ENCODE results near the gene KRTAP10-2.
"Not testable (repeated sequence)": the region's sequence is repeated elsewhere in the genome, so short reads cannot be mapped to it uniquely, and the experiment has no call there.

The KRTAP10-2 gene

DNA sequence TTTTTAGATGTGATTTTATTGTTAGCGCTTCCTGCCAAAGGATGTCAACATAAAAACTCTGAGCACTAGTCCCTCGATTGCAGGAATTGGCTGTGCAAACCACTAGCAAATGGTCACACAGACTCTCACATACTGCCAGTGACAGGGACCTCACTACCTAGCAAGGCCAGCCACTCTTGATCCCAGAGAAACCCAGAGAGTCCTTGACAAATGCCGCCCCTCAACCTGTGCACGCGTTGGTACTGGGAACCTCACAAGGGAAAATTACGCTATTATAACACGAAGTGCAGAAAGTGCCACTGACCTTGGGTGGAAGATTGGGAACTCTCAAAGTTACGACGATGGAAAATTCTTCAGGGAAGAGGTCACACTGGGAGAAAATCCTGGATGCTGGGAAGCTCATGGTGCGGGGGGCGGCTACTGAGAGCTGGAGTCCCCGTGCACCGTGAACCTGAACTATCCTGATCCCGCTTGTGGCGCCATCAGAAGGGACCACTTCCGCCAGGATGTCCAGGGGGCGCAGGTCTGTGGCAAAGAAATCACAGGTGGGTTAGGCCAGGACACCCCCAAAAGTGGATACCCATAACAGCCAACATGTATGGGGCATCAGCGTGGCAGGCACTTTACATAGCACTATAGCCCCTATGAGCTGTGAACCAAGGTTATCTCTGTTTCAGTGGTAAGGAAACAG lies 16.3 kb upstream of the KRTAP10-2 start:
- DNase-seq (ENCODE audit: low spot score): no peak

DNA sequence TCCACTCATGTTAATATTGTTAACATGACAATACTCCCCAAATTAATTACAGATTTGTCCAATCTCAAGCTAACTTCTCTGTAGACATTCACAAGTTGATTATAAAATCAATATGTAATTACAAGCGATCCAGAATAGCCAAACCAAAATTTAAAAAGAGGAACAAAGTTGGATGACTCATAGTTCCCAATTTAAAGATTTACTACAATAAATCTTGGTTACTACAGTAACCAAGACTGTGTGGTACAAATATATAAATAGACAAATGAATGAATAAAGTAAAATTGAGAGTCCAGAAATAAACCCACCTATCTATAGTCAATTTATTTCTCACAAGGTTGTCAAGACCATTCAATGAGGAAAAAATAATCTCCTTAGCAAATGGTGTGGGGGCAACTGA lies 15.1 kb upstream of the KRTAP10-2 start:
- DNase-seq (ENCODE audit: low spot score): no peak

DNA sequence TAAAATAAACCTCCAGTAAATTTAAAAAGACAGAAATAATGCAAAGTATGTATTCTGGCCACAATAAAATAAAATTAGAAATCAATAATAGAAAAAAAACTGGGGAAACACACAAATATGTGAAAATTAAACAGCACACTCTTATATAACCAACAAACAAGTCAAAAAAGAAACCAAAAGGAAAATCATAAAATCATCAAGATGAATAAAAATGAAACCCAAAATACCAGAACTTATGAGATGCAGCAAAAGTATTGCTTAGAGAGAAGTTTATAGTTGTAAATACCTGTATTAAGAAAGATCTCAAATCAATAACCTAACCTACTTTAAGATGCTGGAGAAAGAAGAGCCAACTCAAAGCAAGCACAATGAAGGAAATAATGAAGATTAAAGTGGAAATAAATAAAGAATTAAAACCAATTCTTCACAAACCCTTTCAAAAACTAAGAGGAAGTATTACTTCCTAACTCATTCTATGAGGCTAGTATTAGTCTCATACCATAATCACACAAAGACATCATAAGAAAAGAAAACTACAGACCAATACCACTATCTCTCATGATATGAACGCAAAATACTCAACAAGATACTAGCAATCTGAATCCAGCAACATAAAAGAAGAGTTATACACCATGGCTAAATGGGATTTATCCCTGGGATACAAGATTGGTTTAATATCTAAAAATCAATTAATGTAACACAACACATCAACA lies 13.7 kb upstream of the KRTAP10-2 start:
- no peak for DNase-seq (ENCODE audit: low spot score)

DNA sequence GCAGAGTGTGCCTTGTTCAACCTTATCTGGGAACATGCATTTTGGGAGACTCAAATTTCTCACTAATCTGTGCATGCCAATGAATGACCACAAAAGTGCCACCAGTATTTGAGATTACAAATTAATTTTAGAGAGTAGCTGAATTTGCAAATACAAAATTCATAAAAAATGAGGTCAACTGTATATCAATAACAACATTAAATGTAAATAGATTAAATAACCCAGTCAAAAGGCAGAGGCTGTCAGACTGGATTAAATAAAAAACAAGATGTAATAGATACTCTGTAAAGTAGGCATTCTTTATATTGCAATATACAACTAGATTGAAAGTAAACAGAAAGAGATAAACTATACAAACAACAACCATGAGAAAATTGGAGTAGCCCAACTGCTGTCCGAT lies 12.8 kb upstream of the KRTAP10-2 start:
- DNase-seq (ENCODE audit: low spot score): no peak

DNA sequence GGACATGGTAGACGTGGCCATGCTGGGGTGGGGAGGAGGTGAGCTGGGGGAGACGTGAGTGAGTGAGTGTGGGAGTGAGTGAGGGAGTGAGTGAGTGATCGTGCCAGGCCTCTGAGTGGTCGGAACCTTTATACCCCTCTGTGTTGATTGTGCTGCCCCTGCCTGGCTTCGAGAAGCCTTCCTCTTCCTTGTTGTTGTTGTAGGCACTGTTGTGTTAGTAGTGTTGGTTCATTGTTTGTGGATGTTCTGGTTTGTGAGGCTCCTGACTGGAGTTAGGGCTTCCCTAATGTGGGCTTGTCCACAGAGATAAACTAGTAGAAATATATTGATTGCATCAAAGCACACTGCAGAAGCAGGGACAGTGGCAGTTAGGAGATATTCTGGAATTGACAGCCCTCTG lies 7.4 kb upstream of the KRTAP10-2 start, which contains the start of gene KRTAP10-3:
Gene KRTAP10-3, minus strand, starts transcription at position 101 of the 400 bp plus-strand sequence. Its CDS starts 80 bp downstream, at position 21.
- no peak for DNase-seq (ENCODE audit: low spot score)

DNA sequence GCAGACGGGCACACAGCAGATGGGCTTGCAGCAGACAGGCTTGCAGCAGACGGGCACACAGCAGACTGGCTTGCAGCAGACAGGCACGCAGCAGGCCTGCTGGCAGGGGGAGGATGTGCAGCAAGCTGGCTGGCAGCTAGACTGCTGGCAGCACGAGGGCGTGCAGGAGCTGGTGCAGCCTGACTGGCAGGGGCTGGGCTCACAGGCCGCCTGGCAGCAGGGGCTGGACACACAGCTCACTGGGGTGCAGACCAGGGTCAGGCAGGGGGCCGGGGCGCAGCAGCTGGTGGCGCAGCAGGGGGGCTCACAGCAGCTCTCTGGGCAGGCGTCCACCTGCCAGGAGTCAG lies 7.0 kb upstream of the KRTAP10-2 start:
- DNase-seq (ENCODE audit: low spot score): not testable (repeated sequence)

DNA sequence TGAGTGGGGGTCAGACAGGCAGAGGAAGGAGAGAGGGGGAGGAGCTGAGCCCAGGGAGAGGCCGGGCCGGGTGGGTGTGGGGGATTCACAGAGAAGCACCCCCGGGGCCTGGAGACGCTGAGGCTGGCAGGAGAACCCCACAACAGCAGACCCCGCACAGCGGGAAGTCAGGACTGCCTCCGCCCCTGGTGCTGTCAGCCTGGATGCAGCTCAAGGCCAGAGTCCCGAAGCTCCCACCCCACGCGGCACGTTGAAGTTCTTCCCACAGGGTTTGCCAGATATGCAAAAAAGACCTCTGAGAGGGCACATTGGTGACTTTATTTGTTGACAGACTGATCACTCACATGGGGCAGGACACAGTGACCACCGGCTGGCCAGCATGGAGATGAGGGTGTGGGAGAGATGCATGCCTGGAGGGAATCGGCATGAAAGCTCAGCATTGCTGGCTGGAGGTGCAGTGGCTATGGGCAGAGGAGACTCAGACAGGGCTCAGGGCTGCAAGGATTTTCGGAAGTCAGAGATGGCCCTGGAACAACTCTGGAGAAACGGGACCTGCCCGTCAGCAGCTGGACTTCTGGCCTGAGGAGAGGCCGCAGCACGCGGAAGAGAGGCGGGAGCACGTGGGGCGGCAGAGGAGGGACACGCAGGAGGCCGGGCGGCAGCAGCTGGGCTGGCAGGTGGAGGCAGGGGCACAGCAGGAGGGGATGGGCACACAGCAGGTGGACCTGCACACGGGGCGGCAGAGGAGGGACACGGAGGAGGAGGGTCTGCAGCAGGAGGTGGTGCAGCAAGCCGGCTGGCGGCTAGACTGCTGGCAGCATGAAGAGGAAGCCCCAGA lies 6.4 kb upstream of the KRTAP10-2 start:
- no peak for DNase-seq (ENCODE audit: low spot score)

DNA sequence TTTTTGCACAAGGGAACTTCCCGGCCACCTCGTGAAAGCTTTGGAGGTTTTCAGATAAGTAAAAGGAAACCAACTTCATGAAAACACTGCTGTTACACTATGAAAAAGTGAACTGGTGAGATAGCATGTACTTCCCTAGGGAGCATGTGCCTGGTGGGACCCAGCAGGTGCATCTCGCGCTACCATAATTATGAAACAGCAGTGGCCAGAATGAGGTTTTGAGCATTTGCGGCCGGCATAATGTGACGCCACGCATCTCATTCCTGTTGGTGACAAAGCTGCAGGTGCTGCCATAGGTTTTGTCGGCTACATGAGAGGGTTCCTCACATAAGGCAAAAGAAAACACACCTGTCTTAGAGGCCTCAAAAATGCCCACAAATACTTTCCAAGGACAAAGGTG lies 5.6 kb upstream of the KRTAP10-2 start:
- DNase-seq (ENCODE audit: low spot score): no peak

DNA sequence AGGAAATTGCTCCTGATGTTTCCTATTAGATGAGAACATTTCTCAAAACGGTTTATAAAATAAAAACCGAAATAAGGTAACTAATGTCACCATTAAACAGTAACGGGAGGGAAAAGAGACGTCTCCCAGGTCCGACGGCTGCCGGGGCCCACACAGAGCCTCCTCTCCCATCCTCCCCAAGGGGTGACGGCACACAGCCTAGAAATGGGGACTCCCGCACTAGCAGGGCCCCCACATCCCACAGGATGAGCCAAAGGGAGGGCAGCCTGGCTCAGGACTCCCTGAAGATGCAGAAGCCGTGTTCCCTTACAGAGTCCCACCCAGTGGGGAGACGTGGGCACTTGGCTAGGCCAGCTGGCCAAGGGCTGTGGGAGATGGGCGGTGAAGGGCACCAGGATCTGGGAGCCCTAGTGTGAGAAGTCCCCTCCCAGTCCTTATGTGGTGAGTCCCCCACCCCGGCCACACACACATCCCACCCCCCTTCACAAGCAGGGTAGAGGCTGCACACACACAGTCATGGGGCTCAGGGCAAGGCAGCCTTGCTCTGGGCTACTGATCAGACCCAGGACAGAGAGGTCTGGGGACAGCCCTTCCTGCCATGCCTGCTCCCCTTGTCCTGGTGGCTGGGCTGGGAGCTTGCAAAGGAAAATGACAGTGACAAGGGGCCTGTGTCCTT lies 4.0 kb upstream of the KRTAP10-2 start:
- DNase-seq (ENCODE audit: low spot score): no peak

DNA sequence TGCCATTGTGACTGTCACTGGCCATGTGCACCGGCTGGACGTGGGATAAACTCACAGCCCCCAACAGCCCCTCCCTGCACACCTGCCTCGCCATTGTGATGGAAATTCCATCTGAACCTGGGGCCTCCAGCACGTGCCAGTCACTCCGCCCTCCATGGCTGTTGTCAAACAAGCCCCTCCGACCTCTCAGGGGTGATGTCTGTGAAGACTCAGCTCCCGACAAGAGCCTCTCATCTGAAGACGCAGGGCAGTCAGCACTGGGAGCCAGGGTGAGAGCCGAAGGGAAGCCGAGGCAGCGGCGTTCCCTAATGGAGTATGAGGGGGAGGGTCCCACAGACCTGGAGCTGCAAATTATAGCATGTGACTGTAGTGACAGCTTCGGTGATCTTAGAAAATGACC lies 1.4 kb upstream of the KRTAP10-2 start:
- DNase-seq (ENCODE audit: low spot score): no peak

DNA sequence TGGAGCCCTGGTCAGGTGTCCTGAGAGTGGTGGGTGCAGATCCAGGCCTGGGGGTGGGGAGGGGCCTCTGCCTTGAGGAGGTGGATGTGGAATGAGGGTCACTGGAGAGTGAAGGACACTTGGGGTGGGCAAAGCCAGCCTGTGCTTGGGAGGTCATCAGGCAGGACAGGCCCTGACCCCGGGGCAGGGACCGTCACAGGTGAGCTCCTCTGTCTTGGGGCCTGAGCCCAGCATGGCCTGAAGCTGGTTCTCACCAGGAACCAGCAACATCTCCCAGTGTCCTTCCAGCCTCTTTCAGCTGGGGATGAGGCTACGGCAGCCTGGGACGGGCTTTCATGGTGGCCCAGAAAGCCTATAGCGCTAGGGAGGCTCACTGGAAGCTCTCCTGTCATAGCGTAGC lies 831 bp upstream of the KRTAP10-2 start:
- no peak for DNase-seq (ENCODE audit: low spot score)

DNA sequence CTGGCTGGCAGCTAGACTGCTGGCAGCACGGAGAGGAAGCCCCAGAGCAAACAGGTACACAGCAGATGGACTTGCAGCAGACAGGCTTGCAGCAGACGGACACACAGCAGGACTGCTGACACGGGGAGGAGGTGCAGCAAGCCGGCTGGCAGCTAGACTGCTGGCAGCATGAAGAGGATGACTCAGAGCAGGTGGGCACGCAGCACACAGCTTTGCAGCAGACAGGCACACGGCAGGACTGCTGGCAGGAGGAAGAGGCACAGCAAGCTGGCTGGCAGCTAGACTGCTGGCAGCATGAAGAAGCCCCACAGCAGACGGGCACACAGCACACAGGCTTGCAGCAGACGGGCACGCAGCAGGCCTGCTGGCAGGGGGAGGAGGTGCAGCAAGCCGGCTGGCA lies 498 bp downstream of the KRTAP10-2 start:
- no peak for DNase-seq (ENCODE audit: low spot score)

DNA sequence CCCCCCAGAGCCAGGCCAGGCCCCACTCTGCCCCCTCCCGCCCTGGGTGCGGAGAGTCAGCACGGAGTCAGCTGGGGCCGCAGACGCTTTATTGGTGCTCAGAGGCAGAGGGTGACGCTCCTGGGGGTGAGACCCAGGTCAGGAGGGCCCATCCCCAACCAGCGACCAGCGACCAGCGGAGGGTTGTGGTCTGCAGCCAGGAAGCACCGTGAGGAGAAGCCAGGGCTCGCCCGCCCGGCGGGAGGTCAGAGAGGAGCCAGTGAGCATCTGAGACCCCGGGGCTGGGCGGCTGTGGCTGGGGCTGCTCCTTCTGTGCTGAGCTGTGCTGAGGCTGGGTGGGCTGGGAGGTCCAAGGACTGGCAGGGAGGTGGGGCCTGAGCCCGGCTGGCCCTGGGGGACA lies 1.0 kb downstream of the KRTAP10-2 start:
- DNase-seq (ENCODE audit: low spot score): not testable (repeated sequence)

DNA sequence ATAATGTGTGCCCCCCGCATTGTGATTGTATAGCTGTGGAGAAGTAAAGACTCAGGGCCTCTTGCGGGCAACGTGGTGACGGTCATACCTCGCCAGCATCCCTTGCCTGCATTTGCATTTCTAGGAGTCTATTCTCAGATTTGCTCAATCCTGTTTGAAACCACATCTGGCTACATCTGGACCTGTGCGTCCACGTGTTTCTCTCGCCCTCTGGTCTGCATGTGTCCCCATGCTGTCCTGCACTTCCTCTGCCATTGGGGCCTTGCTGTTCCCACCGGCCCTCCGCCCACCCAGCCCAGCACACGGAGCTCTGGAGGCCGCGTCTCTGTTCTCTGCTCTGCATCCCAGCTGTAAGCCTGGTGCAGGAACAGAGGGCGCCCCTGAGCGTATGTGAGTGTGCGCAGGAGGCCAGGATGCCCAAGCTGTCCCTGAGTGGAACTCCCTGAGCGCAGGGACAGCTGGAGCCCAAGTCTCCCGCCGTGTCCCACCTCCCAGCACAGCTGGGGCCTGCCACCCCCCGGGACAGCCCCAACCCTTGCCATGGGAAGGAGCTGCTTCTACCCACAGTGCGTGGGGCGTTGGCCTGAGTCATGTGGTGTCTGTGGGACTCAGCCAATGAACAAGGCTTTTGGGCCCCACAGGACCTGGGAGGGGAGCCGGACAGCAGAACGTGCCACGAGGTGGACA lies 1.6 kb downstream of the KRTAP10-2 start:
- no peak for DNase-seq (ENCODE audit: low spot score)

DNA sequence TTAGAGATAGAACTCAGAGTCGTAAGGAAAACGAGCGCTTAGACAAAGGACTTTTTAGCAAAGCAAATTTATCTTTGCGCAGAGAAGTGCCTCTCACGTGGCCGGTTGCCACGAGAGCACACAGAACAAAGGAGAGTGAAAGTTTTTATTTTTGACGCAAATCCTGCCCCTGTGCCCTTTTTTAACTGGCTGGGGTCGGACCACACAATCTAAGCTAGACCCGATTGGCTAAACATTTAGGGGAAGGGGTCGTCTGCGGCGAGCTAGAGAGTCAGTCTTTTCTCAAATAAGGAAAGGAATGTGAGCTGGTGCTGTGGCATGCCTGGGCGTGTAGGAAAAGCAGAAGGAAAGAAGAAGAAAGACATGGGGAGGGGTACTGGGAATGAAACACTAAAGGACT lies 2.4 kb downstream of the KRTAP10-2 start:
- DNase-seq (ENCODE audit: low spot score): no peak

DNA sequence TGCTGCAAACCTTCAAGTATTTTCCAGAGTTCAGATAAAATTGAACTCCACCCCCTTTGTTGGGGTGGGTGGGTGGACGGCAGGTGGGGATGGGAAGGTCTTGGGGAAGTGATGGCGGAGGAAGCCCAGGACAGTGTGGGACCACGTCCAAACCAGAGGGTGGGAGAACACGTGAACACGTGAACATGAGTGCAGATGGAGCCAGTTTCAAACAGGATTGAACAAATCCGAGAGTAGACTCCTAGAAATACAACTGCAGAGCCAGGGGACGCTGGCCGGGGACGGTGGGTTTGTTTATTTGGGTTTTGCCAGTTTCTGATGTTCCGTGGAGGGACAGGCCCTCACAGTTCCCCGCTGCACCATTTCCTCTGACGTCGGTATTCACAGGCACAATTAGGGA lies 2.9 kb downstream of the KRTAP10-2 start:
- no peak for DNase-seq (ENCODE audit: low spot score)

DNA sequence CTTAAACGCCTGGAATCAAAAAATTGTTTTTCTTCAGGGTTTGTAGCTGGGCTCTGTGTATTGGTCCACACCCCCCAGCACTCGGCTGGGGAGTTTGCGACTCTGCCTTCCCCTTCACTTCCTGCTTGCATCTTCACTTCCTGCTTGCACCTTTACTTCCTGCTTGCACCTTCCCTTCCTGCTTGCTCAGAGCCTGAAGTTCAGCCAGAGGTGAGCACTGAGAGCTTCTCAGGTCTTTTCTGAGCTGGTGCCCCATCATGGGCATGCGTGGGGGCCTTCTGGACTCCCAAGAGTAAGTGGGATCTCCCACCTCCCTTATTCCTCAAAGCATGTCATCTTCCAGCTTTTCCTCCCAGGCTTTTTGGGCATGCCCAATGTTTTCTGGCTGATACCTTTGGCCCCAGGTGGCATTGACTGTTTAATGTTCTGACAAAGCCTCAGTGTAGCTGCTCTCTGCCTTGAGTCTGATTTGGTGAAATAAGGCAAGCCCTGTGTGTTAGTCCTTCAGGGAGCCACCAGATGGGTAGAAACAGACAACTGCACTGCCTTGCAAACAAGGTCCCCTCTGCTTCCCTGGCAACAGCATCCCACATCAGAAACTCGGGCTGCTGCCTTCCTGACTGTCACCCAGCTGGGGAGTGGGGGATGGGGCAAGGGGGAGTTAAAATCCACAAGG lies 3.5 kb downstream of the KRTAP10-2 start:
- no peak for DNase-seq (ENCODE audit: low spot score)

DNA sequence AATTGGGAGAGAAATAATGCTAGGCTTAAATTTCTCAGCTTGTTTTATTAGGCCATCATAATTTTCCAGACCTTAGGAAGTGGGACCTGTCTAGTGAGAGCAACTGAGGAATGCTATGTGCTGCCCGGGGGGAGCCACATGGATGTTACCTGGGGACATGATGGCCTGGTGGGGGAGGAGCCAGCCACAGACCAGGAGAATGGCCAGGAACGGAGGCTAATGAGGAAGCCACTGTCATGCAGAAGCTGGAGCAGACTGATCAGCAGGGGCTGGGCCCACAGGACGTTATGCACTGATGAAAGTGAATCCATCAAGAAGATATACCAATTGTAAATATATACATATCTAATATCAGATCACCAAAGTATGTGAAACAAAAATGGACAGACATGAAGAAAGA lies 6.7 kb downstream of the KRTAP10-2 start:
- DNase-seq (ENCODE audit: low spot score): no peak

DNA sequence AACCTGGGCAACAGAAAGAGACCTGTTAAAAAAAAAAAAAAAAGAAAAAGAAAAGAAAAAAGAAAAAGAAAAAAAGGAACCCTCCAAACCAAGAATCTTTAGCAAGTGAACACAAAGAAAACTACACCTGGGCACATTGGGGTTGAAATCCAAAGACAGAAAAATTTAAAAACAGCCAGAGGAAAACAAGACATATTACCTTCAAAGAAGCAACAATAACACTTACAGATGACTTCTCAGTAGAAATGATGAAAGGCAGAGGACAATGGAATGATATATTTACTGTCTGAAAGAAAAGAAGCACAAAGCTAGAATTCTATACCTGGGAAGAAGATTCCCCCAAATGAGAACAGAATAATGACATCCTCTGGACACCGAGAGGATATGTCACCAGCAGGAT lies 8.6 kb downstream of the KRTAP10-2 start:
- DNase-seq (ENCODE audit: low spot score): no peak

DNA sequence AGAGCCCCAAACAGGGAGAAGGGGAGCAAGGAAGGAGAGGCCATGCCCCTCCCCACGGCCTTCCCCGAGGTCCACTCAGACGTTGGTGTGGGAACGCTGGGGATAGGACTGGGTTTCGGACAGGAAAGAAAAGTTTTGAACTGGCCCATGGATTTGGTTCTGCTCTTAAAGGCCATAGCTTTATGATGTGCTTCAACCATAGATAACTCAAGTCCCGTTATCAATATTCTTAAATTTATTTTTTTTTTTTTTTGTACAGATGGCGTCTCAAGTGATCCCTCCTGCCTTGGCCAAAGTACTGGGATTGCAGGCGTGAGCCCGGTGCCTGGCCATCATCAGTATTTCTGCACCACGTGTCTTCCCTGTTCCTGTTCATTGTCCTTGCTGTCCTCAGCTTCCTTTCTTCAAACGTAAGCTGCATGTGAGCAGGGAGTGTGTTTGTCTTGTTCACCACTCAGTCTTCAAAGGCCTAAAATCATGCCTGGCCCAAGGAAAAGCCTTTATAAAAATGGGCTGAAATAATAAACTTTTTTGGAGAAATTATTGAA lies 10.5 kb downstream of the KRTAP10-2 start:
- DNase-seq (ENCODE audit: low spot score): no peak
